Measurements from ENCODE around the gene CFHR4.
"Not testable (repeated sequence)": the region's sequence is repeated elsewhere in the genome, so short reads cannot be mapped to it uniquely, and the experiment has no call there.

GRCh38 chr1:196932853-196933252 is 45.0 kb downstream of the CFHR4 start:
- TF ChIP-seq CTCF, POLR2A (IDR thresholded peaks at IDR 0.05): not testable (repeated sequence)
